ENCODE results near the gene C1orf159. TPM values are rescaled to one million over a fixed set of nuclear protein-coding genes. Genes with fewer than 3 reads are reported as not detected.

C1orf159 gene
- total RNA-seq, 4 donors from 2014 or later, result 2.8 to 6.4 (median 5.3) TPM

- in situ Hi-C loops (cut with MboI; ENCODE audit: low sequenced_read_pairs in 4 of 4) (loop anchor here in 1 of 4 donors (25.0 kb wide), 1 partner anchor 141 kb away; the partner anchor contains the start of gene UBE2J2), intact Hi-C loops (cut with DNase I; ENCODE audit: low total_unique reads) (no loop called here)
- Histone ChIP-seq H3K9me3 (no peaks in the 10 kb centered on the region), H3K27ac (no peak overlapping the region), H3K36me3 (no peaks in the 10 kb centered on the region), H3K27me3 (peaks cover 4 to 16% (median 6%) of the 10 kb centered on the region in 3 donors), H3K4me3 (no peak overlapping the region), H3K4me1 (peaks cover 0 to 3% of the 10 kb centered on the region in 2 donors)
- DNase-seq (no peak), ATAC-seq (no peak)
- TF ChIP-seq, protein P1, sequence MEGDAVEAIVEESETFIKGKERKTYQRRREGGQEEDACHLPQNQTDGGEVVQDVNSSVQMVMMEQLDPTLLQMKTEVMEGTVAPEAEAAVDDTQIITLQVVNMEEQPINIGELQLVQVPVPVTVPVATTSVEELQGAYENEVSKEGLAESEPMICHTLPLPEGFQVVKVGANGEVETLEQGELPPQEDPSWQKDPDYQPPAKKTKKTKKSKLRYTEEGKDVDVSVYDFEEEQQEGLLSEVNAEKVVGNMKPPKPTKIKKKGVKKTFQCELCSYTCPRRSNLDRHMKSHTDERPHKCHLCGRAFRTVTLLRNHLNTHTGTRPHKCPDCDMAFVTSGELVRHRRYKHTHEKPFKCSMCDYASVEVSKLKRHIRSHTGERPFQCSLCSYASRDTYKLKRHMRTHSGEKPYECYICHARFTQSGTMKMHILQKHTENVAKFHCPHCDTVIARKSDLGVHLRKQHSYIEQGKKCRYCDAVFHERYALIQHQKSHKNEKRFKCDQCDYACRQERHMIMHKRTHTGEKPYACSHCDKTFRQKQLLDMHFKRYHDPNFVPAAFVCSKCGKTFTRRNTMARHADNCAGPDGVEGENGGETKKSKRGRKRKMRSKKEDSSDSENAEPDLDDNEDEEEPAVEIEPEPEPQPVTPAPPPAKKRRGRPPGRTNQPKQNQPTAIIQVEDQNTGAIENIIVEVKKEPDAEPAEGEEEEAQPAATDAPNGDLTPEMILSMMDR (IDR thresholded peaks at IDR 0.05 in 4 of 5, conservative IDR thresholded peaks at IDR 0.05 in 1 of 5), result no peak
- TF ChIP-seq POLR2A (IDR thresholded peaks at IDR 0.05), result no peak
These were observed 5.1 kb upstream of the C1orf159 start for GRCh38 chr1:1120866-1121591.

DNA sequence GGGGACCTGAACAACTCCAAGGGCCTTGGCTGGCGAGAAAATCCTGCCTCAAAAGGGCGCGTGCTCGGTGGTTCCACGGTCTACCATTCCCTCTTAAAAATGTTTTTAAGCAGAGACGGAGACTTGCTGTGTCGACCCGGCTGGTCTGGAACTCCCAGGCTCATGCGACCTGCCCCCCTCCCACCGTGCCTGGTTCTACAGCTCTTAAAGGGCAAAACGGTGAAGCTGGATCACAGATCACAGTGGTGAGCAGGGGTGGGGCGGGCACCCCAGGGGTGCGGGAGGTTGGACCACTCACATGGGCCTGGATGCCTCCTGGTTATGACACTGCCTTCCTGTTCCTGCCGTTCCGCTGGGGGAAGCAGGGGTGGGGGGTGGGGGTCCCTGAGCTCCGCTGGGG, 4.2 kb upstream of the C1orf159 start:
- no peaks in the 10 kb centered on the region for H3K36me3 ChIP-seq
- intact Hi-C loops (cut with DNase I; ENCODE audit: low total_unique reads), result no loop called here
- no peak overlapping the region for H3K27ac ChIP-seq
- TF ChIP-seq POLR2A (IDR thresholded peaks at IDR 0.05), result no peak
- TF ChIP-seq, protein P1 (IDR thresholded peaks at IDR 0.05 in 4 of 5, conservative IDR thresholded peaks at IDR 0.05 in 1 of 5), result no peak
- ATAC-seq (no peak), DNase-seq (no peak)
- H3K4me1 ChIP-seq, result peaks cover 1 to 6% of the 10 kb centered on the region in 2 donors
- peaks cover 4 to 16% (median 6%) of the 10 kb centered on the region in 3 donors for H3K27me3 ChIP-seq
- no peaks in the 10 kb centered on the region for H3K9me3 ChIP-seq
- in situ Hi-C loops (cut with MboI; ENCODE audit: low sequenced_read_pairs in 4 of 4), result loop anchor here in 1 of 4 donors (25.0 kb wide), 1 partner anchor 142 kb away; the partner anchor contains the start of gene UBE2J2
- H3K4me3 ChIP-seq, result no peak overlapping the region

- DNase-seq (no peak), ATAC-seq (no peak)
These were observed 3.5 kb upstream of the C1orf159 start for GRCh38 chr1:1119272-1119890.

DNA sequence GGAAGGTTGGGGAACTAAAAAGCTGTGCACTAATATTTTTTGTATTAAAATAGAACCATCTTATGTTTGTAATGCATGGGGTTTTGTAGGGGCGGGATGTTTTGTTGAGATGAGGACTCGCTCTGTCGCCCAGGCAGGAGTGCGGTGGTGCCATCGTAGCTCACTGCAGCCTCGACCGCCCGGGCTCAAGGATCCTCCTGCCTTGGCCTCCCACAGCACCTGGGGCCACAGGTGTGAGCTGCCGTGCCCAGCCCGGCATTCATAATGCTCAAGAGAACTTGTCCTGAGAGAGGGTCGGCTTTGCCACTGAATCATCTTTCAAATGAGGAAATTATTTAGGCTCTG, 3.0 kb upstream of the C1orf159 start:
- H3K27ac ChIP-seq, result no peak overlapping the region
- intact Hi-C loops (cut with DNase I; ENCODE audit: low total_unique reads), result loop anchor here (10.0 kb wide), 1 partner anchor 84 kb away; no protein-coding TSS in a partner anchor
- H3K4me1 ChIP-seq, result peaks cover 3 to 7% of the 10 kb centered on the region in 2 donors
- ATAC-seq, result no peak
- no peaks in the 10 kb centered on the region for H3K36me3 ChIP-seq
- no peaks in the 10 kb centered on the region for H3K9me3 ChIP-seq
- in situ Hi-C loops (cut with MboI; ENCODE audit: low sequenced_read_pairs in 4 of 4), result loop anchor here in 1 of 4 donors (25.0 kb wide), 1 partner anchor 143 kb away; the partner anchor contains the start of gene UBE2J2
- H3K4me3 ChIP-seq, result no peak overlapping the region
- DNase-seq, result no peak
- TF ChIP-seq, protein P1 (IDR thresholded peaks at IDR 0.05 in 4 of 5, conservative IDR thresholded peaks at IDR 0.05 in 1 of 5), result no peak
- no peak for TF ChIP-seq POLR2A (IDR thresholded peaks at IDR 0.05)
- H3K27me3 ChIP-seq, result peaks cover 4 to 16% (median 6%) of the 10 kb centered on the region in 3 donors

More at GRCh38 chr1:1119272-1119890, 3.5 kb upstream of the C1orf159 start:
- Histone ChIP-seq H3K4me3 (no peak overlapping the region), H3K4me1 (peaks cover 3 to 7% of the 10 kb centered on the region in 2 donors), H3K9me3 (no peaks in the 10 kb centered on the region), H3K27ac (no peak overlapping the region), H3K27me3 (peaks cover 4 to 16% (median 6%) of the 10 kb centered on the region in 3 donors), H3K36me3 (no peaks in the 10 kb centered on the region)
- in situ Hi-C loops (cut with MboI; ENCODE audit: low sequenced_read_pairs in 4 of 4) (loop anchor here in 1 of 4 donors (25.0 kb wide), 1 partner anchor 143 kb away; the partner anchor contains the start of gene UBE2J2), intact Hi-C loops (cut with DNase I; ENCODE audit: low total_unique reads) (loop anchor here (10.0 kb wide), 1 partner anchor 85 kb away; no protein-coding TSS in a partner anchor)
- no peak for TF ChIP-seq POLR2A (IDR thresholded peaks at IDR 0.05)
- TF ChIP-seq, protein P1 (IDR thresholded peaks at IDR 0.05 in 4 of 5, conservative IDR thresholded peaks at IDR 0.05 in 1 of 5), result no peak

All from gastrocnemius medialis (tissue), 4 donors.